Activated CD8-positive, alpha-beta T cell treated with anti-CD3 and anti-CD28 coated beads for 36 hours (primary cell): ENCODE data around the gene BIK. TPM values are rescaled to one million over a fixed set of nuclear protein-coding genes. Genes with fewer than 3 reads are reported as not detected.

Experiments
- ATAC-seq: fragments of 200-7000 bp; cut with Tn5 transposase; one replicate; pipeline ENCODE4 v1.10.0; 2021; ENCODE audit warnings: mild to moderate bottlenecking, moderate library complexity
- CTCF ChIA-PET: fragments of 350-600 bp; sonication (Branson Sonifier 250); formaldehyde crosslinking; loops from one replicate; lab custom pipeline; 2021; ENCODE audit warnings: antibody characterized with exemption; lab: Charles Lee
- POLR2A ChIA-PET: fragments of 350-600 bp; sonication (Branson Sonifier 250); formaldehyde crosslinking; loops from one replicate; lab custom pipeline; 2021; ENCODE audit warnings: antibody characterized with exemption; lab: Charles Lee
- DNase-seq: peaks from one replicate; pipeline ENCODE4 v3.0.0-alpha.2; 2020
- H3K27ac Mint-ChIP-seq: one replicate; pipeline ENCODE4 v1.8.0; 2021; ENCODE audit warnings: mild to moderate bottlenecking, mixed read lengths
- H3K27me3 Mint-ChIP-seq: one replicate; pipeline ENCODE4 v1.8.0; 2021; ENCODE audit warnings: mixed read lengths
- H3K36me3 Mint-ChIP-seq: one replicate; pipeline ENCODE4 v1.8.0; 2021; ENCODE audit warnings: low read depth, mixed read lengths
- H3K4me1 Mint-ChIP-seq: one replicate; pipeline ENCODE4 v1.8.0; 2021; ENCODE audit warnings: low read depth, mixed read lengths
- H3K4me3 Mint-ChIP-seq: one replicate; pipeline ENCODE4 v1.8.0; 2021; ENCODE audit warnings: mild to moderate bottlenecking, moderate library complexity, mixed read lengths
- H3K9me3 Mint-ChIP-seq: one replicate; pipeline ENCODE4 v1.8.0; 2021; ENCODE audit warnings: mixed read lengths
- intact Hi-C: fragments of 100-400 bp; cut with micrococcal nuclease; formaldehyde crosslinking; loops from one replicate; pipeline ENCODE4 v1.10.0; 2022
- total RNA-seq, 2 experiments: library from RNA; stranded (reverse); gene quantifications; one replicate each; pipeline ENCODE4 v1.2.3, GENCODE V29; 2021
- TF ChIP-seq, protein P1 (sequence below): fragments of 200-600 bp; IDR thresholded peaks from one replicate; pipeline ENCODE4 v1.8.0; 2022; ENCODE audit warnings: antibody characterized with exemption, mild to moderate bottlenecking

Gene BIK
- total RNA-seq, 2 experiments from 2014 or later: 2.5 to 3.3 TPM

- Mint-ChIP-seq H3K27me3 (no peaks in the 10 kb centered on the region), H3K9me3 (no peaks in the 10 kb centered on the region), H3K27ac (no peak overlapping the region), H3K4me1 (peaks cover 4% of the 10 kb centered on the region), H3K4me3 (no peak overlapping the region), H3K36me3 (no peaks in the 10 kb centered on the region)
- CTCF ChIA-PET: no interaction called here
- intact Hi-C loops: no loop called here
- DNase-seq: no peak
- no peak for ATAC-seq
- POLR2A ChIA-PET: no interaction called here
- TF ChIP-seq, protein P1, sequence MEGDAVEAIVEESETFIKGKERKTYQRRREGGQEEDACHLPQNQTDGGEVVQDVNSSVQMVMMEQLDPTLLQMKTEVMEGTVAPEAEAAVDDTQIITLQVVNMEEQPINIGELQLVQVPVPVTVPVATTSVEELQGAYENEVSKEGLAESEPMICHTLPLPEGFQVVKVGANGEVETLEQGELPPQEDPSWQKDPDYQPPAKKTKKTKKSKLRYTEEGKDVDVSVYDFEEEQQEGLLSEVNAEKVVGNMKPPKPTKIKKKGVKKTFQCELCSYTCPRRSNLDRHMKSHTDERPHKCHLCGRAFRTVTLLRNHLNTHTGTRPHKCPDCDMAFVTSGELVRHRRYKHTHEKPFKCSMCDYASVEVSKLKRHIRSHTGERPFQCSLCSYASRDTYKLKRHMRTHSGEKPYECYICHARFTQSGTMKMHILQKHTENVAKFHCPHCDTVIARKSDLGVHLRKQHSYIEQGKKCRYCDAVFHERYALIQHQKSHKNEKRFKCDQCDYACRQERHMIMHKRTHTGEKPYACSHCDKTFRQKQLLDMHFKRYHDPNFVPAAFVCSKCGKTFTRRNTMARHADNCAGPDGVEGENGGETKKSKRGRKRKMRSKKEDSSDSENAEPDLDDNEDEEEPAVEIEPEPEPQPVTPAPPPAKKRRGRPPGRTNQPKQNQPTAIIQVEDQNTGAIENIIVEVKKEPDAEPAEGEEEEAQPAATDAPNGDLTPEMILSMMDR: no peak
These were observed 30.8 kb upstream of the BIK start for GRCh38 chr22:43079742-43080141.

- DNase-seq: no peak
- TF ChIP-seq, protein P1: no peak
- Mint-ChIP-seq H3K36me3 (no peaks in the 10 kb centered on the region), H3K27me3 (no peaks in the 10 kb centered on the region), H3K27ac (no peak overlapping the region), H3K4me1 (peaks cover 7% of the 10 kb centered on the region), H3K9me3 (no peaks in the 10 kb centered on the region), H3K4me3 (no peak overlapping the region)
- ATAC-seq: no peak
- ChIA-PET POLR2A (no interaction called here), CTCF (no interaction called here)
- intact Hi-C loops: no loop called here
These were observed 29.9 kb upstream of the BIK start for GRCh38 chr22:43080616-43081015.

GRCh38 chr22:43081968-43082367 is 28.6 kb upstream of the BIK start:
- no peaks in the 10 kb centered on the region for H3K9me3 Mint-ChIP-seq
- TF ChIP-seq, protein P1: no peak
- no peak overlapping the region for H3K27ac Mint-ChIP-seq
- intact Hi-C loops: no loop called here
- ATAC-seq (no peak), DNase-seq (no peak)
- peaks cover 3% of the 10 kb centered on the region for H3K36me3 Mint-ChIP-seq
- POLR2A ChIA-PET: interaction anchor here (0.9 kb wide), 1 partner anchor 22 kb away, joined by 4 read pairs; no protein-coding TSS in a partner anchor
- CTCF ChIA-PET: no interaction called here
- H3K4me3 Mint-ChIP-seq: no peak overlapping the region
- H3K27me3 Mint-ChIP-seq: no peaks in the 10 kb centered on the region
- H3K4me1 Mint-ChIP-seq: peaks cover 19% of the 10 kb centered on the region

DNA sequence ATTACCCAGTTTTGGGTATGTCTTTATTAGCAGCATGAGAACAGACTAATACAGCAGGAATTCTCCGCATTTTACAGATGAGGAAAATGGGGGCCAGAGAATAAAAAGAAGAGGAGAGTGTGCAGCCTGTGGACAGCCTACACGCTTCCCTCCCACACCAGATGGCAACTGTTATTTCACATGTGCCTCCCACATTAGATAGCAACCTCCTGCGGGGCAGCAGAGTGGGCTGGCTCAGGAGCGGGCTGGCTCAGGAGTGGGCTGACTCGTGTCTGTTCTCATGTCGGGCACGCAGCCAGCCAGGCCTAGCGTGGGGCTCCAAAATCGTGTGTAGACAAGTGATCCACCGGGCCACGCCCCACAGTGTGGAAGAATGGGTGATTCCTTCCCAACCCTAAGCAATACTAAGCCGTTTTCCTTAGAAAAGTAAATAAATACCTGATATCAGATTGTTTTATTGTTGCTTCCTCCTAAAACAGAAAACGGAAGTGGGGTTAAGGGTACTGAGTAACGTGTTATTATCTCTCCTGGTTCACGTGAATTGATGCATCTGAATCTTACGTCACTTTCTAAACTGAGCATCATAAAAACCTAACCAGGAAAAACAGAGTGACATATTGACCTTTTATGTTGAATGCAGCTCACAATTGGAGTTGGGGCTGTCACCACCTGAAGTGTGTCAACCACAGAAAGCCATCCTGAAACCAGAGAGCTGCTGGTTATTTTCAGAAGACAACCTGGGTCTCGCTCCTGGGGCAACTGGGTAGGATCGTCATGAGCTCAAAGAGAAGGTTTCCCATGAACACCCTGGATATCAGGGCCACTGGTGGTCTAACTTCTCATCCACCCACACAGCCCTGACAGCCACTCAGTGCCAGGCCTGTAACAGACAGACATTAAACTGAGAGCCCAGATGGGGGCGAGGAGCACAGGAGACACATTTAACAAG is 24.6 kb upstream of the BIK start:
- TF ChIP-seq, protein P1: no peak
- no peaks in the 10 kb centered on the region for H3K9me3 Mint-ChIP-seq
- no peaks in the 10 kb centered on the region for H3K27me3 Mint-ChIP-seq
- ChIA-PET CTCF (interaction anchor here (0.8 to 1.2 kb wide), 2 partner anchors 17 to 26 kb away, joined by 3 read pairs; no protein-coding TSS in a partner anchor), POLR2A (interaction anchor here (1.0 kb wide), 2 partner anchors 24 to 471 kb away, joined by 3 read pairs; partner anchors contain the start of genes BIK and POLDIP3)
- intact Hi-C loops: no loop called here
- peak overlapping the region; percentile 81 for H3K27ac Mint-ChIP-seq
- H3K36me3 Mint-ChIP-seq: peaks cover 3% of the 10 kb centered on the region
- H3K4me1 Mint-ChIP-seq: peaks cover 28% of the 10 kb centered on the region
- peak; percentile 6 for ATAC-seq
- peak; percentile 71 for DNase-seq
- no peak overlapping the region for H3K4me3 Mint-ChIP-seq

GRCh38 chr22:43088627-43088983 is 21.9 kb upstream of the BIK start:
- ChIA-PET CTCF (no interaction called here), POLR2A (no interaction called here)
- Mint-ChIP-seq H3K9me3 (no peaks in the 10 kb centered on the region), H3K36me3 (peaks cover 3% of the 10 kb centered on the region), H3K27ac (peak overlapping the region; percentile 91), H3K4me1 (peaks cover 28% of the 10 kb centered on the region), H3K27me3 (no peaks in the 10 kb centered on the region), H3K4me3 (peak overlapping the region; percentile 94)
- TF ChIP-seq, protein P1: no peak
- DNase-seq (peak; percentile 12), ATAC-seq (no peak)
- intact Hi-C loops: no loop called here
